ENCODE data around the gene SMCO1. TPM values are rescaled to one million over a fixed set of nuclear protein-coding genes. Genes with fewer than 3 reads are reported as not detected.
"Not testable (repeated sequence)": the region's sequence is repeated elsewhere in the genome, so short reads cannot be mapped to it uniquely, and the experiment has no call there.

SMCO1 gene
- total and polyA plus RNA-seq, 8 donors = 0.05 TPM; not detected in 7

DNA sequence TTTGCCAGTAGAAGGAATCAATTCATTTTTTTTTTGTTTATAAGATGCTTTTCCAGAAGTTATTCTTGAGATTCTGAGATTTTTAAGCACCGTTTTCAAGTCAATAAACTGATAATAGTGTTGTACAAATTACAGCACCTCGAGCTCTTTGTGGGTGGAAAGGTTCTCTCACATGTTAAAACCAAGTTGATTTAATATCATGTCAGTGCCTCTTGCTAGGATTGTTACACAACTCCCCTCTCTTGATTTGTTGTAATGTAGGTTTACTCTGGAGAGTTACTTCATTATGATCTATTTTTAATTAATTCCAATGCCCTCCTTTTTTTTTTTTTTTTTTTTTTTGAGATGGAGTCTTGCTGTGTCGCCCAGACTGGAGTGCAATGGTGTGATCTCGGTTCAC, 57.1 kb downstream of the SMCO1 start:
- Histone ChIP-seq H3K9me3 (no peaks in the 10 kb centered on the region), H3K27me3 (no peaks in the 10 kb centered on the region), H3K36me3 (no peaks in the 10 kb centered on the region), H3K27ac (no peak overlapping the region), H3K4me1 (no peaks in the 10 kb centered on the region), H3K4me3 (no peak overlapping the region)
- 68 to 74% methylated on average over 4 of the region's 4 CpGs for WGBS, 2 donors
- ATAC-seq (no peak), FAIRE-seq (no peak), DNase-seq (no peak)
- intact Hi-C loops (cut with DNase I) = no loop called here
- TF ChIP-seq, protein P1, sequence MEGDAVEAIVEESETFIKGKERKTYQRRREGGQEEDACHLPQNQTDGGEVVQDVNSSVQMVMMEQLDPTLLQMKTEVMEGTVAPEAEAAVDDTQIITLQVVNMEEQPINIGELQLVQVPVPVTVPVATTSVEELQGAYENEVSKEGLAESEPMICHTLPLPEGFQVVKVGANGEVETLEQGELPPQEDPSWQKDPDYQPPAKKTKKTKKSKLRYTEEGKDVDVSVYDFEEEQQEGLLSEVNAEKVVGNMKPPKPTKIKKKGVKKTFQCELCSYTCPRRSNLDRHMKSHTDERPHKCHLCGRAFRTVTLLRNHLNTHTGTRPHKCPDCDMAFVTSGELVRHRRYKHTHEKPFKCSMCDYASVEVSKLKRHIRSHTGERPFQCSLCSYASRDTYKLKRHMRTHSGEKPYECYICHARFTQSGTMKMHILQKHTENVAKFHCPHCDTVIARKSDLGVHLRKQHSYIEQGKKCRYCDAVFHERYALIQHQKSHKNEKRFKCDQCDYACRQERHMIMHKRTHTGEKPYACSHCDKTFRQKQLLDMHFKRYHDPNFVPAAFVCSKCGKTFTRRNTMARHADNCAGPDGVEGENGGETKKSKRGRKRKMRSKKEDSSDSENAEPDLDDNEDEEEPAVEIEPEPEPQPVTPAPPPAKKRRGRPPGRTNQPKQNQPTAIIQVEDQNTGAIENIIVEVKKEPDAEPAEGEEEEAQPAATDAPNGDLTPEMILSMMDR (IDR thresholded peaks at IDR 0.05) = no peak

DNA sequence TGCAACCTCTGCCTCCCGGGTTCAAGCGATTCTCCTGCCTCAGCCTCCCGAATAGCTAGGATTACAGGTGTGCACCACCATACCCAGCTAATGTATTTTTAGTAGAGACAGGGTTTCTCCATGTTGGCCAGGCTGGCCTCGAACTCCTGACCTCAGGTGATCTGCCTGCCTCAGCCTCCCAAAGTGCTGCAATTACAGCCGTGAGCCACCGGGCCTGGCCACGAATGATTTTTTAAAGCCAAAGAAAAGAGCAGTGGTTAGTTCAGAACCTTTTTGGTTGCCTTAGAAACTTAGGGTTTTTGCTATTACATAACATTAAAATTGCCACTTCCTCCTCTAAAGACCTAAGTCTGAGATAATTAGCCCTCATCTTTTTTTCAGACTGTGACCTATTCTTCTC, 57.7 kb downstream of the SMCO1 start:
- WGBS, 2 donors = 78 to 79% methylated on average over 7 of the region's 7 CpGs
- DNase-seq; H3K9me3 ChIP-seq; FAIRE-seq; intact Hi-C loops (cut with DNase I); ATAC-seq; H3K4me1 ChIP-seq; H3K27me3 ChIP-seq; H3K36me3 ChIP-seq; H3K27ac ChIP-seq; H3K4me3 ChIP-seq: not testable (repeated sequence)

Other genes starting within 250 kb of the SMCO1 start
- gene PCYT1A, start 227.6 kb downstream of the SMCO1 start, total RNA-seq = 10 to 100 TPM; 14.1 to 26.0 (median 18.1) TPM
- gene PCYT1A, start 227.6 kb downstream of the SMCO1 start, polyA plus RNA-seq = 10 to 100 TPM; 15.7 to 16.8 TPM
- gene DYNLT2B, start 197.1 kb downstream of the SMCO1 start, total RNA-seq = 1 to 10 TPM; 2.2 to 4.0 (median 2.6) TPM
- gene DYNLT2B, start 197.1 kb downstream of the SMCO1 start, polyA plus RNA-seq = 10 to 100 TPM in 1 of 2 donors, 1 to 10 TPM in 1; 7.9 to 19.5 TPM
- gene TM4SF19, start 177.0 kb downstream of the SMCO1 start, total RNA-seq = 1 to 10 TPM in 2 of 6 donors, not detected in 4; 1.9 to 2.4 TPM
- under 1 TPM in 1 of 2 donors, not detected in 1; 0.99 TPM for gene TM4SF19, start 177.0 kb downstream of the SMCO1 start, polyA plus RNA-seq
- gene UBXN7, start 82.9 kb downstream of the SMCO1 start, total RNA-seq = 10 to 100 TPM; 18.3 to 39.0 (median 23.2) TPM
- 1 to 10 TPM; 4.2 to 5.9 TPM for gene UBXN7, start 82.9 kb downstream of the SMCO1 start, polyA plus RNA-seq
- 10 to 100 TPM in 1 of 6 donors, 1 to 10 TPM in 5; 6.0 to 10.8 (median 7.0) TPM for gene RNF168, start 11.6 kb downstream of the SMCO1 start, total RNA-seq
- 1 to 10 TPM; 3.2 to 4.5 TPM for gene RNF168, start 11.6 kb downstream of the SMCO1 start, polyA plus RNA-seq
- gene WDR53, start 53.2 kb upstream of the SMCO1 start, total RNA-seq = 1 to 10 TPM; 3.2 to 5.6 (median 3.5) TPM
- 10 to 100 TPM in 1 of 2 donors, 1 to 10 TPM in 1; 6.7 to 10.6 TPM for gene WDR53, start 53.2 kb upstream of the SMCO1 start, polyA plus RNA-seq
- 1 to 10 TPM; 2.0 to 5.0 (median 3.1) TPM for gene FBXO45, start 53.3 kb upstream of the SMCO1 start, total RNA-seq
- 1 to 10 TPM; 1.2 to 3.1 TPM for gene FBXO45, start 53.3 kb upstream of the SMCO1 start, polyA plus RNA-seq
- gene NRROS, start 124.3 kb upstream of the SMCO1 start, total RNA-seq = 1 to 10 TPM in 3 of 6 donors, under 1 TPM in 3; 0.37 to 3.6 (median 1.0) TPM
- 1 to 10 TPM in 1 of 2 donors, under 1 TPM in 1; 0.61 to 1.4 TPM for gene NRROS, start 124.3 kb upstream of the SMCO1 start, polyA plus RNA-seq
- 1 to 10 TPM in 1 of 6 donors, under 1 TPM in 5; 0.23 to 1.4 (median 0.57) TPM for gene CEP19, start 196.9 kb upstream of the SMCO1 start, total RNA-seq
- gene CEP19, start 196.9 kb upstream of the SMCO1 start, polyA plus RNA-seq = under 1 TPM; 0.52 to 0.53 TPM
- 10 to 100 TPM in 2 of 6 donors, 1 to 10 TPM in 4; 8.6 to 12.2 (median 9.5) TPM for gene PIGX, start 197.0 kb upstream of the SMCO1 start, total RNA-seq
- 10 to 100 TPM in 1 of 2 donors, 1 to 10 TPM in 1; 4.5 to 11.1 TPM for gene PIGX, start 197.0 kb upstream of the SMCO1 start, polyA plus RNA-seq
- 10 to 100 TPM; 12.4 to 36.2 (median 22.0) TPM for gene PAK2, start 224.5 kb upstream of the SMCO1 start, total RNA-seq
- gene PAK2, start 224.5 kb upstream of the SMCO1 start, polyA plus RNA-seq = 1 to 10 TPM; 7.5 to 9.8 TPM

Measured in pancreas (tissue), 10 donors.